GM21737 (cell line): ENCODE results near the gene AIFM3.
"Not testable (repeated sequence)": the region's sequence is repeated elsewhere in the genome, so short reads cannot be mapped to it uniquely, and the experiment has no call there.

Source experiments
- ATAC-seq: cut with Tn5 transposase; IDR thresholded peaks from one replicate; pipeline ENCODE4 v1.9.1; 2021; ENCODE audit warnings: mild to moderate bottlenecking, moderate library complexity; ENCODE audit not compliant: unreplicated experiment

Gene AIFM3, protein sequence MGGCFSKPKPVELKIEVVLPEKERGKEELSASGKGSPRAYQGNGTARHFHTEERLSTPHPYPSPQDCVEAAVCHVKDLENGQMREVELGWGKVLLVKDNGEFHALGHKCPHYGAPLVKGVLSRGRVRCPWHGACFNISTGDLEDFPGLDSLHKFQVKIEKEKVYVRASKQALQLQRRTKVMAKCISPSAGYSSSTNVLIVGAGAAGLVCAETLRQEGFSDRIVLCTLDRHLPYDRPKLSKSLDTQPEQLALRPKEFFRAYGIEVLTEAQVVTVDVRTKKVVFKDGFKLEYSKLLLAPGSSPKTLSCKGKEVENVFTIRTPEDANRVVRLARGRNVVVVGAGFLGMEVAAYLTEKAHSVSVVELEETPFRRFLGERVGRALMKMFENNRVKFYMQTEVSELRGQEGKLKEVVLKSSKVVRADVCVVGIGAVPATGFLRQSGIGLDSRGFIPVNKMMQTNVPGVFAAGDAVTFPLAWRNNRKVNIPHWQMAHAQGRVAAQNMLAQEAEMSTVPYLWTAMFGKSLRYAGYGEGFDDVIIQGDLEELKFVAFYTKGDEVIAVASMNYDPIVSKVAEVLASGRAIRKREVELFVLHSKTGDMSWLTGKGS

DNA sequence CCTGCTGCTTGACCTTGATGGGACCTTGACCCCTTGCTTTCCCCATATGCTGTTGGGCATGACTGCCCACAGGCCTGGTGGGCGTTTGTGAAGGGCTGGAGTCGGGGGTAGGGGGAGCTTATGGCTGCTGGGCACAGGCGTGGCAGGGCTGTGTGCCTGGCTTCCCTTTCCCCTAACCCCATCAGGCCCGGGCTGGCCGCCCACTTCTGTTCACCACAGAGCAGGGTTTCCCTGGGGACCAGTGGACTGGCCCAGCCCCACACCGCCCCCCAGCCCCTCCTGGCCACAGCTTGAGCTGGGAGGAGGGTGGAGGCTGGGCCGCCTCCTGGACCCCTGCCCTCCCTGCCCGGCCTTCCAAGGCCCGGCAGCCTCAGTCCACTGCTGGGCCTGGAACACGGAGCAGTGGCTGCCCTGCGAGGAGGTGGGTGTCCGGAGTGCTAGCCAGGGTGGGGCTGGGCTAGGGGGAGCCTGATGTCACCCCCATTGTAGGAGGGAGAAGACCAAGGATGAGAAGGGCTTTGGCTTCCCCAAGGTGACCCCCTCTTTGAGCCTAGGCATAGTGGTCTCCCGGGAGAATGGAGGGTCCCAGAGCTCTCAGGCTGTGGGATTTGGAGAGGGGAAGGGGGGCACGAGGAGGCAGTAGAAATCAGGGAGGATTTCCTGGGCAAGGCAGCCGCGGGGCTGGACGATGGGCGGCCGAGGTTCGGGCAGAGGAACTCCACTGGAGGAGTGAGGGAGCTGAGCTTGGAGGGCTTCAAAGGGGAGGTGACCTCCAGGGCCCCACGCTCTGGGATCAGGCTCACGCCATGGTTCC lies at the start of gene AIFM3:
TSS of gene AIFM3 (plus strand) at position 373 of the 814 bp plus-strand sequence. CDS start 690 bp downstream, outside the sequence.
- ATAC-seq = no peak

GRCh38 chr22:20918663-20919218 lies 48.3 kb upstream of the AIFM3 start:
- ATAC-seq = no peak

- no peak for ATAC-seq
Measured at GRCh38 chr22:20919718-20920117, 47.3 kb upstream of the AIFM3 start.

DNA sequence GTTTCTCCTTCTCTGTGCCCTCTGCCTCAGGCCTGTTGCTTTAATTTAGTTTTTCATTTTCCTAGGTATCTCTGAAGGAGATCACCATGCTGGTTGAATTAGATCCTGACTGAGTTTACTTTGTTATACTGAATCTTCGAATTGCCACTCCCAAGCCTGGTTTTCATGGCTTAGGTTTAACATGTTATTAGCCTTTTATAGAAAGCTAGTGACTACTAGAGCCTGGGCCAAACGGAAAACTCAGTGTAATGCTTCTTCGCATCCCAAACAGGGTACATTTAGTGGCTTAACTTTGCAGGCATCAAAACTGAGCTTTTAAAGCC lies 46.2 kb upstream of the AIFM3 start:
- no peak for ATAC-seq

GRCh38 chr22:20922141-20922751 lies 44.8 kb upstream of the AIFM3 start:
- ATAC-seq = no peak

GRCh38 chr22:20926243-20926642 lies 40.8 kb upstream of the AIFM3 start:
- no peak for ATAC-seq

DNA sequence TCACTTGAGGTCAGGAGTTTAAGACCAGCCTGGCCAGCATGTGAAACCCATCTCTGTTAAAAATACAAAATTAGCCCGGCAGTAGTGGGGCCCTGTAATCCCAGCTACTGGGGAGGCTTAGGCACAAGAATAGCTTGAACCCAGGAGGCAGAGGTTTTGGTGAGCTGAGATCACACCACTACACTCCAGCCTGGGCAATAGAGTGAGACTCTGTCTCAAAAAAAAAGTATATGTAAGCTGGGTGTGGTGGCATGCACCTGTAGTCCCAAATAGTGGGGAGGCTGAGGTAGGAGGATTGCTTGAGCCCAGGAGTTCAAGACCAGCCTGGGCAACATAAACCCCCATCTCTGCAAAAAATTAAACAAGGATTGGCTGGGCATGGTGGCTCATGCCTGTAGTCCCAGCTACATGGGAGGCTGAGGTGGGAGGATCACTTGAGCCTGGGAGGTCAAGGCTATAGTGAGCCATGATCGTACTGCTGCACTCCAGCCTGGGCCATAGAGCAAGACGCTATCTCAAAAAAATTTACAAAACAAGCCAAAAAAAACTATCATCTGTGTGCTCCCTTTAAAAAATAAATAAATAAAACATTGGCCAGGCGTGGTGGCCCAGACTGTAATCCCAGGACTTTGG lies 39.0 kb upstream of the AIFM3 start:
- no peak for ATAC-seq

GRCh38 chr22:20928573-20928967 lies 38.5 kb upstream of the AIFM3 start:
- no peak for ATAC-seq

- no peak for ATAC-seq
Measured at GRCh38 chr22:20930004-20930403, 37.1 kb upstream of the AIFM3 start.

GRCh38 chr22:20930435-20930834 lies 36.6 kb upstream of the AIFM3 start:
- not testable (repeated sequence) for ATAC-seq

- no peak for ATAC-seq
Measured at GRCh38 chr22:20931126-20931654, 35.9 kb upstream of the AIFM3 start.

GRCh38 chr22:20933910-20934309 lies 33.1 kb upstream of the AIFM3 start:
- no peak for ATAC-seq

DNA sequence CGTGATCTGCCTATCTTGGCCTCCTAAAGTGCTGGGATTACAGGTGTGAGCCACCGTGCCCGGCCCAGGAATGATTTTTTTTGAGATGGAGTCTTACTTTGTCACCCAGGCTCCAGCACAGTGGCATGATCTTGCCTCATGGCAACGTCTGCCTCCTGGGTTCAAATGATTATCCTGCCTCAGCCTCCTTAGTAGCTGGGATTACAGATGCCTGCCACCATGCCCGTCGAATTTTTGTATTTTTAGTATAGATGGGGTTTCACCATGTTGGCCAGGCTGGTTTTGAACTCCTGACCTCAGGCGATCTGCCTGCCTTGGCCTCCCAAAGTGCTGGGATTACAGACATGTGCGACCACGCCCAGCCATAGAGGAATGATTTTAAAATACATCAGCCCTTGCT lies 32.0 kb upstream of the AIFM3 start:
- not testable (repeated sequence) for ATAC-seq

DNA sequence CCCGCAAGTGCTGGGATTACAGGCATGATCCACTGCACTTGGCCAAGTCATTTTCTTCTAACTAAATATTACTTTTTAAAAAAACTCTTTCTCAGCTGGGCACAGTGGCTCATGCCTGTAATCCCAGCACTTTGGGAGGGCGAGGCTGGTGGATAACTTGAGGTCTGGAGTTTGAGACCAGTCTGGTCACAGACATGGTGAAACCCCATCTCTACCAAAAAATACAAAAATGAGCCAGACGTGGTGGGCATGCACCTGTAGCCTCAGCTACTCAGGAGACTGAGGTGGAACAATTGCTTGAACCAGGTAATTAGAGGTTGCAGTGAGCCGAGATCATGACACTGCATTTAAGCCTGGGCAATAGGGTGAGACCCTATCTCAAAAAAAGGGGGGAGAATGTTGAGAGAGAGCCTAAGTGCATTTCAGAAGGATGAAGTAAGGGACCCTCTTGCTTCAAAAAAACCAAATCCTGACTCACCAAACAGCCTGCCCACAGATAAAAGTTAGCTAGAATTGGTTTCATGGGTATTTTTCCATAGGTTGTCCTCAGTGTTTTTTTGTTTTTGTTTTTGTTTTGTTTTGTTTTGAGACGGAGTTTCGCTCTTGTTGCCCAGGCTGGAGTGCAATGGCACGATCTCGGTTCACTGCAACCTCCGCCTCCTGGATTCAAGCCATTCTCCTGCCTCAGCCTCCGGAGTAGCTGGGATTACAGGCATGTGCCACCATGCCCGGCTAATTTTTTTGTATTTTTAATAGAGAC lies 31.1 kb upstream of the AIFM3 start:
- not testable (repeated sequence) for ATAC-seq

GRCh38 chr22:20937031-20937793 lies 29.8 kb upstream of the AIFM3 start:
- ATAC-seq = no peak

DNA sequence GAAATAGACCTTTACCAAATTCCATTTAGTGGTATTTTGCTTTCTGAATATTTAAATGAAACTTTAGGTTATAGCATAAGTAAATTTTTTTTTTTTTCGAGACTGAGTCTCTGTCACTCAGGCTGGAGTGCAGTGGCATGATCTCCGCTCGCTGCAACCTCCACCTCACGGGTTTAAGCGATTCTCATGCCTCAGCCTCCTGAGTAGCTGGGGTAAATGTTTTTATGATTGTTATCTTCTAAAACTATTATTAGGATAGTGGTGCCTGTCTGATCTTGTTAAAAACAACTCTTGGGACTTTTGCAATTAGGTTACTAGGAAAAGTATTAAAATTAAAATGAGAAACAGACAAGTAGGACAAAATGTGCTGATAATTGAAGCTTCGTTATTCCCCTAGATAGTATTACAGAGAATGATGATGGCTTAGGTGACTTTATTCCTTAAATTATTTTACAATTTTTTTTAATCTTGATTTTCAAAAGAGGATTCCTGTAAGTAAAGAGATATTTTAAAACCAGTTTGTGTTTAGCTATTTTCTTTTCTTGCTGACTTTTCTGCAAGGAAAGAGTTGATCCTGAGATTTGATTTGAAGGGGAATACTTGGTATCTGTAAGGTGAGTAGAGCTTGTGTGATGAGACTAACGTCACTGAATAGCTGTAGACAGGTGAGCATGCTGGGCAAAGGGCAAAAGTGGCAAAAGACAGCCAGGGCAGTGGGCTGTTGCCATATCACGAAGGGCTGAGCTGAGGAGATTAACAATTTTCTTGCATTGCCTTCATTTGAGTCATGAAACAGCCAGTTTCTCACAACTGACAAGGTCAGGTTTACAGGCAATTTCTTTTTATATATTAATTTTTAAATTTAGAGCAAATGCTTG lies 29.0 kb upstream of the AIFM3 start:
- ATAC-seq = no peak

DNA sequence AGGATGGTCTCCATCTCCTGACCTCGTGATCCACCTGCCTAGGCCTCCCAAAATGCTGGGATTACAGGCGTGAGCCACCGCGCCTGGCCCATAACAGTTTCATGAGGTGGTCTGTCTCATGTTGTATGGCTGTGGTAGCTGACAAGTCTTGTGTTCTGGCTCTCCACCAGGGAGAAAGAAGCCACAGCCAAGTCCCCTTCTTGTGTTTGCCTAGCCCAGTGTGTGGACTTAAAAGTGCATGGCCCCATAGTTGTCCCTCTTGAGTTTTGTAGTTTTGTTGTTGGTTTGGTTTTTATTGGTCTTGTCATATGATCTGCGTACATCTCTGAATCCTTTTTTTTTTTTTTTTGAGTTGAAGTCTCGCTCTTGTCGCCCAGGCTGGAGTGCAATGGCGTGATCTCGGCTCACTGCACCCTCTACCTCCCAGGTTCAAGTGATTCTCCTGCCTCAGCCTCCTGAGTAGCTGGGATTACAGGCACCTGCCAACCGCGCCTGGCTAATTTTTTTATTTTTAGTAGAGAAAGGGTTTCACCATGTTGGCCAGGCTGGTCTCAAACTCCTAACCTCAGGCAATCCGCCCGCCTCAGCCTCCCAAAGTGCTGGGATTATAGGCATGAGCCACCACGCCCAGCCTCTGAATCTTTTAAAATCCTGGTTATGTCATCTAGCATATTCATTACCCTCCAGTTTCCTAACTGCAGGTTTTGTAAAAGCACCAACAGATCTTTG lies 27.4 kb upstream of the AIFM3 start:
- not testable (repeated sequence) for ATAC-seq
